GM12874 (cell line): ENCODE measurements around the gene STAP2.

Source experiments
- CTCF ChIP-seq: IDR thresholded peaks from 2 replicates; pipeline ENCODE4 v1.5.1; 2011; ENCODE audit warnings: low read depth, mild to moderate bottlenecking, control low read depth, low read length, moderate library complexity; ENCODE audit not compliant: insufficient read depth

STAP2 gene

GRCh38 chr19:4368128-4368820 lies 29.6 kb upstream of the STAP2 start:
- no peak for TF ChIP-seq CTCF

- TF ChIP-seq CTCF: no peak
Measured at GRCh38 chr19:4367781-4368127, 29.1 kb upstream of the STAP2 start.

- TF ChIP-seq CTCF: no peak
Measured at GRCh38 chr19:4367336-4367723, 28.7 kb upstream of the STAP2 start.

GRCh38 chr19:4366666-4367335 lies 28.2 kb upstream of the STAP2 start:
- no peak for TF ChIP-seq CTCF

- TF ChIP-seq CTCF: no peak
Measured at GRCh38 chr19:4365791-4366665, 27.4 kb upstream of the STAP2 start.

GRCh38 chr19:4365341-4365740 lies 26.7 kb upstream of the STAP2 start:
- TF ChIP-seq CTCF: no peak

GRCh38 chr19:4363571-4364304 lies 25.1 kb upstream of the STAP2 start:
- no peak for TF ChIP-seq CTCF
